HepG2 (cell line): Measurements from ENCODE around the gene SEMA3F. TPM values are rescaled to one million over a fixed set of nuclear protein-coding genes. Genes with fewer than 3 reads are reported as not detected.
A peak's percentile ranks its signal among the peaks of the same experiment; 100 is the strongest.

Experiments
- CEBPB ChIP-seq: IDR thresholded peaks from 2 replicates; pipeline ENCODE4 v1.6.1; 2011; ENCODE audit warnings: low read depth, low read length, improper control_type of control experiment, borderline replicate concordance
- CERS6 ChIP-seq: sonication (generic); formaldehyde crosslinking; IDR thresholded peaks from 2 replicates; pipeline ENCODE4 v1.5.0; 2020; ENCODE audit warnings: missing genetic modification reagents
- ELF3 ChIP-seq: IDR thresholded peaks from 2 replicates; pipeline ENCODE4 v1.6.1; 2016; ENCODE audit warnings: missing genetic modification reagents, missing compliant biosample characterization
- ERF ChIP-seq: IDR thresholded peaks from 2 replicates; pipeline ENCODE4 v1.6.1; 2018; ENCODE audit warnings: missing biosample characterization, missing genetic modification reagents
- FUBP1 ChIP-seq: sonication (generic); formaldehyde crosslinking; IDR thresholded peaks from 2 replicates; pipeline ENCODE4 v1.5.1; 2020; ENCODE audit warnings: missing genetic modification reagents, mild to moderate bottlenecking, borderline replicate concordance
- HDAC6 ChIP-seq: fragments of 200-600 bp; sonication (generic); IDR thresholded peaks from 2 replicates; pipeline ENCODE4 v1.7.0; 2017; ENCODE audit warnings: mild to moderate bottlenecking, antibody characterized with exemption, low read length, low read depth
- HHEX ChIP-seq: IDR thresholded peaks from 2 replicates; pipeline ENCODE4 v1.6.1; 2016; ENCODE audit warnings: control low read depth
- IKZF4 ChIP-seq: sonication (generic); formaldehyde crosslinking; IDR thresholded peaks from 2 replicates; pipeline ENCODE4 v1.5.1; 2020; ENCODE audit warnings: borderline replicate concordance, mild to moderate bottlenecking, low read depth, missing genetic modification reagents; ENCODE audit errors: not compliant biosample characterization
- KDM2A ChIP-seq: sonication (generic); formaldehyde crosslinking; IDR thresholded peaks from 2 replicates; pipeline ENCODE4 v1.4.0; 2020; ENCODE audit warnings: low read depth, missing genetic modification reagents, borderline replicate concordance
- MAFK ChIP-seq, 2 experiments: IDR thresholded peaks in 1 of 2; conservative IDR thresholded peaks in 1 of 2; 2 replicates each; pipeline ENCODE4 v1.6.1; 2011; ENCODE audit warnings: improper control_type of control experiment in 2 of 2, low read length in 2 of 2
- MEIS1 ChIP-seq: sonication (generic); formaldehyde crosslinking; IDR thresholded peaks from 2 replicates; pipeline ENCODE4 v1.9.0; 2021; ENCODE audit warnings: mild to moderate bottlenecking, missing genetic modification reagents, moderate library complexity, borderline replicate concordance
- NFKBIZ ChIP-seq: IDR thresholded peaks from 2 replicates; pipeline ENCODE4 v1.6.1; 2018; ENCODE audit warnings: missing genetic modification reagents, missing compliant biosample characterization
- NFRKB ChIP-seq: fragments of 450-650 bp; IDR thresholded peaks from 2 replicates; pipeline ENCODE4 v1.6.1; 2017
- NFYB ChIP-seq: sonication (generic); formaldehyde crosslinking; IDR thresholded peaks from 2 replicates; pipeline ENCODE4 v1.4.0; 2020; ENCODE audit warnings: missing genetic modification reagents
- RARG ChIP-seq: sonication (generic); formaldehyde crosslinking; IDR thresholded peaks from 2 replicates; pipeline ENCODE4 v1.4.0; 2020; ENCODE audit warnings: low read depth, mild to moderate bottlenecking, missing genetic modification reagents
- SP140L ChIP-seq: sonication (generic); formaldehyde crosslinking; IDR thresholded peaks from 2 replicates; pipeline ENCODE4 v1.4.0; 2020; ENCODE audit warnings: missing genetic modification reagents, borderline replicate concordance
- ZFP90 ChIP-seq: sonication (generic); formaldehyde crosslinking; IDR thresholded peaks from 2 replicates; pipeline ENCODE4 v1.8.0; 2022; ENCODE audit warnings: missing genetic modification reagents, mild to moderate bottlenecking, inconsistent platforms, borderline replicate concordance
- ZFP91 ChIP-seq: sonication (generic); formaldehyde crosslinking; IDR thresholded peaks from 2 replicates; pipeline ENCODE4 v1.9.0; 2022; ENCODE audit warnings: missing genetic modification reagents, mild to moderate bottlenecking, borderline replicate concordance
- ZNF160 ChIP-seq: sonication (generic); formaldehyde crosslinking; IDR thresholded peaks from 2 replicates; pipeline ENCODE4 v1.8.0; 2022; ENCODE audit warnings: mild to moderate bottlenecking, inconsistent platforms, missing genetic modification reagents
- ZNF432 ChIP-seq: sonication (generic); formaldehyde crosslinking; IDR thresholded peaks from 2 replicates; pipeline ENCODE4 v1.5.0; 2020; ENCODE audit warnings: missing genetic modification reagents, mild to moderate bottlenecking, borderline replicate concordance
- ZNF567 ChIP-seq: sonication (generic); formaldehyde crosslinking; IDR thresholded peaks from 2 replicates; pipeline ENCODE4 v1.8.1; 2023; ENCODE audit warnings: mild to moderate bottlenecking, missing genetic modification reagents, borderline replicate concordance
- ZNF7 ChIP-seq: IDR thresholded peaks from 2 replicates; pipeline ENCODE4 v1.6.1; 2016; ENCODE audit warnings: missing biosample characterization, missing genetic modification reagents
- ZNF703 ChIP-seq: sonication (generic); formaldehyde crosslinking; IDR thresholded peaks from 2 replicates; pipeline ENCODE4 v1.5.1; 2020; ENCODE audit warnings: missing genetic modification reagents, mild to moderate bottlenecking, moderate library complexity, borderline replicate concordance
- ZNF749 ChIP-seq: sonication (generic); formaldehyde crosslinking; IDR thresholded peaks from 2 replicates; pipeline ENCODE4 v1.8.0; 2022; ENCODE audit warnings: mild to moderate bottlenecking, missing genetic modification reagents, moderate library complexity, borderline replicate concordance
- ZNF761 ChIP-seq: sonication (generic); formaldehyde crosslinking; conservative IDR thresholded peaks from 2 replicates; pipeline ENCODE4 v1.4.0; 2020; ENCODE audit warnings: mild to moderate bottlenecking, missing genetic modification reagents
- ZNF790 ChIP-seq: sonication (generic); formaldehyde crosslinking; IDR thresholded peaks from 2 replicates; pipeline ENCODE4 v1.8.0; 2022; ENCODE audit warnings: missing genetic modification reagents, mild to moderate bottlenecking, borderline replicate concordance
- polyA plus RNA-seq, 8 experiments: library from polyadenylated mRNA; depleted of rRNA in 3 of 8; stranded (reverse) in 7 of 8; unstranded in 1 of 8; fragments of >200 nt; fragmentation: Illumina TruSeq in 4 of 8; extraction: Trizol in 4 of 8; gene quantifications; 2 replicates each; pipeline versions ENCODE4 v1.2.1 to v1.2.3, GENCODE V29; 2011 to 2016; ENCODE audit warnings: low read depth in 4 of 8, missing spikeins in 1 of 8, mixed read lengths in 1 of 8; ENCODE audit not compliant: insufficient read depth in 1 of 8
- total RNA-seq, 5 experiments: library from RNA; depleted of rRNA; stranded (reverse); fragments of >200 nt; fragmentation: Illumina TruSeq; extraction: Trizol; gene quantifications; 2 replicates each; pipeline ENCODE4 v1.2.3, GENCODE V29; 2016; ENCODE audit warnings: low read depth in 1 of 5

Gene SEMA3F
- total and polyA plus RNA-seq, 2 of the 13 experiments (the other 11 are each of a cell fraction or from before 2014, with no cell fraction given), result 7.6 to 17.2 TPM

- TF ChIP-seq ZNF790 (CRISPR knock-in tag) (no peak), KDM2A (CRISPR knock-in tag) (peak; percentile 68; the same call in 1 of the 2 replicates), ZNF432 (CRISPR knock-in tag) (no peak), RARG (CRISPR knock-in tag) (no peak), HHEX (CRISPR knock-in tag) (no peak), MEIS1 (CRISPR knock-in tag) (no peak), ZNF761 (0 out of 2 replicates have a peak, but pooled peaks have one; percentile 11), ZNF567 (no peak), HDAC6 (no peak), NFKBIZ (CRISPR knock-in tag) (no peak), ZNF160 (CRISPR knock-in tag) (no peak), ERF (CRISPR knock-in tag) (0 out of 2 replicates have a peak, but pooled peaks have one; percentile 44), ZNF7 (CRISPR knock-in tag) (no peak), ZFP90 (CRISPR knock-in tag) (no peak), ZFP91 (CRISPR knock-in tag) (peak; percentile 33; the same call in 1 of the 2 replicates), CEBPB (no peak), ELF3 (CRISPR knock-in tag) (no peak), MAFK (conservative IDR thresholded peaks at IDR 0.05 in 1 of 2, IDR thresholded peaks at IDR 0.05 in 1 of 2; ENCODE audit: low read length in 2 of 2) (no peak), CERS6 (no peak), ZNF703 (no peak), FUBP1 (CRISPR knock-in tag) (no peak), NFYB (CRISPR knock-in tag) (no peak), ZNF749 (CRISPR knock-in tag) (no peak), NFRKB (no peak), SP140L (CRISPR knock-in tag) (no peak; the same call in 1 of the 2 replicates), IKZF4 (CRISPR knock-in tag) (no peak)
Observed at GRCh38 chr3:50121072-50122032, 33.8 kb upstream of the SEMA3F start (continued).
